Endometrial microvascular endothelial cells (primary cell): ENCODE data around the gene CFAP107. TPM values are rescaled to one million over a fixed set of nuclear protein-coding genes. Genes with fewer than 3 reads are reported as not detected.
"Not testable (repeated sequence)": the region's sequence is repeated elsewhere in the genome, so short reads cannot be mapped to it uniquely, and the experiment has no call there.

Source experiments
- in situ Hi-C: cut with HindIII; loops from 2 replicates; pipeline ENCODE4 v1.10.0; 2017; ENCODE audit warnings: low sequenced_read_pairs, low pct_unique_long_range_greater_than_20kb; ENCODE audit errors: inconsistent ontology term
- total RNA-seq: library from RNA; depleted of rRNA; stranded (reverse); fragments of >200 nt; gene quantifications from one replicate; pipeline ENCODE4 v1.2.3, GENCODE V29; 2015; ENCODE audit errors: inconsistent ontology term

CFAP107 gene
- total RNA-seq, 1 donor from 2014 or later, result not detected

DNA sequence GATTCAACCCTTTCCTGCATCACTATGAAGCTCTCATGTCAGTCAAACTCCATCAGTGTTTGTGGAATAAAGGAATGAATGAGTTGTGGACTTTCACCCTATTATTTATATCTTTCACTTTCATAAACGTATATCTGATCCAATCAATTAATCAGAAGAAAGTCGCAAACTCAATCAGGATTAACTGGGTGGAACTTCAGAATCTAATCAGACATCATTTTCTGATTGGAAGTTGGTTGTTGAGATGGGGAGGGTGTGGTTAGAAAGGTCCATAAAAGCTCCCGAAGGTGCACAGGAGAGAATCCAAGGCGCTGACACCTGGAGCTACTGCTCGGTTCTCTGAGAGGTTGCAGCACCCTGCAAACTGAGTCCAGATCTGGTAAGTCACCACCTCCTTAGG is 27.4 kb downstream of the CFAP107 start, which contains the start of gene PRAMEF12:
Gene PRAMEF12, plus strand, starts transcription at position 301 of the 400 bp plus-strand sequence. CDS start 1,130 bp downstream, outside the sequence.
- in situ Hi-C loops, result no loop called here

DNA sequence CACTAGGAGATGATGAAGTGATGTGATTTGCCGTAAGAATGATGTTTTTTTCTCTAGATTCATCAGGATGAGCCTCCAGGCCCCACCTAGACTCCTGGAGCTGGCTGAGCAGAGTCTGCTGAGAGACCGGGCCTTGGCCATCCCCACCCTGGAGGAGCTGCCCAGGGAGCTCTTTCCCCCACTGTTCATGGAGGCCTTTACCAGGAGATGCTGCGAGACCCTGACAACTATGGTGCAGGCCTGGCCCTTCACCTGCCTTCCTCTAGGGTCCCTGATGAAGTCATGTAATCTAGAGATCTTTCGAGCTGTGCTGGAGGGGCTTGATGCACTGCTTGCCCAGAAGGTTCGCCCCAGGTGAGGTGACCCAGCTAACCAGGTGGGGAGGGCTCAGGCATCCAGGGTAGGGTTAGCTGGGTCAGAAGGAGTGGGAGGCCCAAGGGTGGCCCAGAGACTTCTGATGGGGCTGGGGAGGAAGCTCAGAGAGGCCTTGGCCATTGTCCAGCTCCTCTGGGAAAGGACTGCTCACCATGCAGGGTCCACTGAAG is 28.9 kb downstream of the CFAP107 start:
- in situ Hi-C loops, result no loop called here

DNA sequence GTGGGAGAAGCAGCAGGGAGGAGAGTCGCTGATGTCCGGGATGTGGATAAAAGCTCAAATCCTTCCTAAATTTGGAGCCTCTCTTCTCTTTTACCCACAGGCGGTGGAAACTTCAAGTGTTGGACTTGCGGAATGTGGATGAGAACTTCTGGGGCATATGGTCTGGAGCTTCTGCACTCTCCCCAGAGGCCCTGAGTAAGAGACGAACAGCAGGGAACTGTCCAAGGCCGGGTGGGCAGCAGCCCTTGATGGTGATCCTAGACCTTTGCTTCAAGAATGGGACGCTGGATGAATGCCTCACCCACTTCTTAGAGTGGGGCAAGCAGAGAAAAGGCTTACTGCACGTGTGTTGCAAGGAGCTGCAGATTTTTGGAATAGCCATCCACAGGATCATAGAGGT is 29.4 kb downstream of the CFAP107 start:
- in situ Hi-C loops, result no loop called here

DNA sequence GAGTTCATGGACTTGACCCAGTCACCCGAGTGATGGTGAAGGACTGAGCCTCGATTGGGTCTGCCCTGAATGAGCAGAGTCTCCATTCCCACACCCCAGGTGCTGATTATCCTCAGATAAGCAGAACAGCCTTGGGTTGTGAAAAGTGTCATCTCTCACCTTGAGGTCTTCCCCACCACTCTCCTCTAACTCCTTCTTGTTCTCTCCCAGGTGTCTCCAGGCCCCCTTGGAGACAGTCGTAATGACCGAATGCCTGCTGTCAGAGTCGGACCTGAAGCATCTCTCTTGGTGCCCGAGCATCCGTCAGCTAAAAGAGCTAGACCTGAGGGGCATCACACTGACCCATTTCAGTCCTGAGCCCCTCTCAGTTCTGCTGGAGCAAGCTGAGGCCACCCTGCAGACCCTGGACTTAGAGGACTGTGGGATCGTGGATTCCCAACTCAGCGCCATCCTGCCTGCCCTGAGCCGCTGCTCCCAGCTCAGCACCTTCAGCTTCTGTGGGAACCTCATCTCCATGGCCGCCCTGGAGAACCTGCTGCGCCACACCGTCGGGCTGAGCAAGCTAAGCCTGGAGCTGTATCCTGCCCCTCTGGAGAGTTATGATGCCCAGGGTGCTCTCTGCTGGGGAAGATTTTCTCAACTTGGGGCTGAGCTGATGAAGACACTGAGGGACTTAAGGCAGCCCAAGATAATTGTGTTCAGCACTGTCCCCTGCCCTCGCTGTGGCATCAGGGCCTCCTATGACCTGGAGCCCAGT is 31.0 kb downstream of the CFAP107 start:
- in situ Hi-C loops, result no loop called here

DNA sequence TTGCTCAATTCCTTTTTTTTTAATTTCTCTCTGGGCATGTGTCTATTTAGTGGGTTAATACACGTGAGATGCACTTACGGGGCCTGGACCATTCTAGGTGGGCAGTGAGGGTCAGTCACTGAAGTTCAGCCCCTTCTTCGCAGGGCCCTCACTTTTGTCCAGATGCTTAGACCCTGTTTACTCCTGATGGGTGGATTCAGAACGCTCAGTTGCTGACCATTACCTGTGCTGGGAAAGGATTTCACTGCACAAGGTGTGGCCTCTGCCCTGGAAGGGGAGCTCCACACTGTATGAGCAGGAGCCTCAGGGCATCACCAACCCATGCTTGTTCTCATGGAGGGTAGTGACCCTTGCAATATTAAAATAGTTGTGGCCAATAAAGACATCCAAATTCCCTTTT is 32.1 kb downstream of the CFAP107 start:
- in situ Hi-C loops, result no loop called here

DNA sequence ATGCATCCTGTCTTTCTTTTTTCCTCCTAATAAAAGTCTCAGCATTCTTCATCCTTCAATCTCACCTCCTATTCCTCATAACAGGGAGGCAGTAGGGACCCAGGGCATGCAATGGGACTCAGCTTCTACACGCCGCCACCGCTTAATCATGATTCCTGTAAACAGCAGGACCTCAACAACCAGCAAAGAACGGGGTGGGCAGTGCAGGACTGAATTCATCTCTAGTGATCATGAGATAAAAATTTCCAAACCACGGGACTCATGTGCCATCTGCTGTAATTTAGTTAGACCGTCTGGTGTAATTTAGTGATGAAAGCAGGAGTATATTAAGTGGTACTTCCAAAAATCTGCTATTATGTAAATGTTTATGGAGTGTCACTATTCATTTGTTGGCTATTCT is 32.9 kb downstream of the CFAP107 start:
- in situ Hi-C loops, result no loop called here

DNA sequence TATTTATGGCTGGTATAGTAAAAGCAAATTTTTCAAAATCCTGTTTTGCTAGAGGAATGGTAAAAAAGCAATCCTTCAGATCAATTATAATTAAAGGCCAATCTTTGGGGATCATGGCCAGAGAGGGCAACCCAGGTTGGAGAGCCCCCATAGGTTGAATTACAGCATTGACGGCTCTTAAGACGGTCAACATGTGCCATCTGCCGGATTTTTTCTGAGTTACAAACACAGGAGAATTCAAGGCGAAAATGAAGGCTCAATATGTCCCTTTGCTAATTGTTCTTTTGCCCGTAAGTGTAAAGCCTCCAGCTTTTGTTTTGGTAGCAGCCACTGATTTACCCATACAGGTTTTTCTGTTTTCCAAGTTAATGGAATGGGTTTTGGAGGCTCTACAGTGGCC is 35.5 kb downstream of the CFAP107 start:
- in situ Hi-C loops, result not testable (repeated sequence)

DNA sequence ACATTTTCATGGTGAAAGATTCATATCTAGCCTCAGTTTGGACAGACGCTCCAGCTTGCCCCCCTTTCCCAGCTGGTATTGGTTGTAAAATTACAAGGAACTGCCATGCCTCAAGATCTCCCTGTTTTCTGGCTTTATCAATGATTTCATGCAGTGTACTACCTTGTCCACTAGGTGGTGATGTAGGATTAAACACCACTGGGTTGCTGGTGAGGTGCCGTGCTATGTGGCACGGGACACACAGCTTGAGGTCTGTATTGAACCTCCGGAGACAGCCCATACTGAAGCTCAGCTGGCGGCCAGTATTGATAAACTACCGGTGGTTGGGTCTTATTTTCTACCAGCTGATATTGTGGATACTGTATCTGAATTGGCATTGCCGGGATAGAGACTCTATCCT is 37.8 kb downstream of the CFAP107 start:
- in situ Hi-C loops, result not testable (repeated sequence)

DNA sequence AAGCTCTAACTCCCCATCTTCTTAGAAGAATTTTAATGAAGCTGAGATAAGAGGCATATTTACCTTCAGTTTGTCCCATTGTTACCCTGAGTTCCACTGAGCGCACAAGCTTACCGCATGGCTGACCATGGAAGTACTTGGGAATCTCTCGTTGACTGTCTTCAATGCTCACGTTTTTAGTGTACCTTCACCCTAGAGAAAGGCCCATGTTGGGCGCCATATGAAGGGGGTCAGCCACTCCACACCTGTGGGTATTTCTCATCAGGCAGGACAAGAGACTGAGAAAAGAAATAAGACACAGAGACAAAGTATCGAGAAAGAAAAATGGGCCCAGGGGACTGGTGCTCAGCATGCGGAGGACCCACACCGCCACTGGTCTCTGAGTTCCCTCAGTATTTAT is 38.7 kb downstream of the CFAP107 start:
- in situ Hi-C loops, result not testable (repeated sequence)

DNA sequence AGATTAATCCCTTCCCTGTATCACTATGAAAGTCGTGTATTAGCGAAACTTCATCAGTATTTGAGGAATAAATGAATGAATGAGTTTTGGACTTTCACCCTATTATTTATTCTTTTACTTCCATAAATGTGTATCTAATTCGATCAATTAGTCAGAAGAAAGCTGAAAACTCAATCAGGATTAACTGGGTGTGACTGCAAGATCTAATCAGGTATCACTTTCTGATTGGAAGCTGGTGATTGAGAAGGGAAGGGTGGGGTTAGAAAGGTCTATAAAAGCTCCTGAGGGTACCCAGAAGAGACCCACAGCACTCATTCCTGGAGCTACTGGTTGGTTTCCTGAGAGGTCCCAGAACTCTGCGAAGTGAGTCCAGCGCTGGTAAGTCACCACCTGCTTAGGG is 45.1 kb downstream of the CFAP107 start, which contains the start of gene PRAMEF1:
Gene PRAMEF1, plus strand, starts transcription at position 301 of the 400 bp plus-strand sequence. CDS start 1,831 bp downstream, outside the sequence.
- in situ Hi-C loops, result not testable (repeated sequence)

DNA sequence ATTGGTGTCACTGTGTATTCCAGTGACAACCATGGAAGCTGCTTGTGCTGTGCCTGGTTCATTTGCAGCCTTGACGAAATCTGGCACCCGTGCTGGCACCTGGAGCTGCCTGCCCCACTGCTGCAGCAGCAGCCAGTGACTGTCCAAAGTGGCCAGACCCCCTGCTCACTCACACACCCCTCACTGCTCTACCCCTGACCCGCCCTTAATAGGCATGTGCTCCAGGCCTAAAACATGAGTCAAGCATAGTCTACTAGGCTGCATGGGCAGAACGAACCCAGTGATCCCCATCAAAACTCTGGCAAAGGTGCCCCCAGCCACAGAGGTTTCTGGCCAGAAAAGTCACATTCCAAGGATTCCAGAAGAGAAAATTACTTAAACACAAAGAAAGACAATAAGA is 52.9 kb downstream of the CFAP107 start:
- in situ Hi-C loops, result no loop called here

DNA sequence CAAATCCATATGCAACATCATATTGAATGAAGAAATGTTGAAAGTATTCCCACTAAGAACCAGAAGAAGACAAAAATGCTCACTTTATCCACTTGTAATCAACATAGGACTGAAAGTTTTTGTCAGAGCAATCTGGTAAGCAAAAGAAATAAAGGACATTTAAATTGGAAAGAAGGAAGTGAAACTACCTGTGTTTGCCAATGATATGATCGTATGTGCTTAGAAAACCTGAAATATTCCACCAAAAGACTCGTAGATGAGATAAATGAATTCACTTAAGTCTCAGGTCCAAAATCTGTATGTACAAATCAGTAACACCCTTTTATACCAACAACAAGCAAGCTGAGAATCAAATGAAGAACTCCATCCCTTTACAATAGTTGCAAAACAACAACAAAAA is 53.7 kb downstream of the CFAP107 start:
- in situ Hi-C loops, result no loop called here

DNA sequence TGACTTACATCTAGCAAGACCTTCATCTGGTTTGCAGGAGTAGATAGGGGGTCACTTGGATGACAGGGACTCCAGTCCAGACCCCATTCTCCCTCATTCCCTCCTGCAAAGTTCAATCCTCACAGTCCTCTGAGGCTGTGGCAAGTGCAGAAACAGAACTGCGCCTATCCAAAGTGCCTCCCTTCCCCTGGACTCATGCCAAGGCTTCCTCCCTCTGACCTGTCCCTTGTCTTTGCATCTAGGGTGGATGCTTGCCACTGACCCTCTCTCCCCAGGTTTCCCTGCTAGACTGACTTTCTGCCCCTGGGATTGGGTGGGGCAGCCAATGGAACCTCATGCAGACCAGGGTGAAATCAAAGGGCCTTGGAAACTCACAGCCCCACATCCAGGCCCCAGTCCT is 63.9 kb downstream of the CFAP107 start:
- in situ Hi-C loops, result no loop called here

DNA sequence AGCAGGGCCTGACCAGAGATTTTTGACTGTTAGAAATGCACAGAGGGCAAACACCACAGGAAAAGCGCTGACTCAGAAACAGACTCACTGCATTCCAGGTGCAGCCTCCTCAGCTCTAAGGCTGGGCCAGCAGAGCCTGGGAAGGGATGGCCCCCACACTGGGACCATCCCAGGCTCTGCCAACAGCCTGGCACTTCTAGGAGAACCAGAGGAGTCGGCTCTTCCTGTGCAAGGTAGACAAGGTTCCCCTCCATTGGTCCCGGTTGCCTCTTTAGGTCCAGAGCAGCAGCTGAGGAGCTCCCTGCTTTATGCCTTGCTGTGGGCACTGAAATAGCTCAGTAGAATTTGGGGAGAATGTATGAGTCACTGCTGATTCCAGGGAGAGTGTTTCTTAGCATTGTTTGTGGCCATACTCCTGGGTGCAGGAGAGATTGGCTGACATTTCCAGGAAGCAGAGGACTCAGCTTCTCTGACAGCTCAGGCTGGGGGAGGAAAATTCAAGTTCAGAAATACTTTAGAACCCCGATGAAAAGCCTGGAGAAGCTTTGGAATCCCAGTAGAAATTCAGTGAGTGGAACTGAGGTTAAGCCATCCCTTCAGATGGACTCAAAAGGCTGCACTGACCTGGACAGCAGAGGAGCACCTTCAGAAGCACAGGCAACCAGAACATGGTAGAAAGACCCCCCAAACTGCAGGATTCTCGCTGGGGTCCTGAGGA is 64.8 kb downstream of the CFAP107 start:
- in situ Hi-C loops, result no loop called here

DNA sequence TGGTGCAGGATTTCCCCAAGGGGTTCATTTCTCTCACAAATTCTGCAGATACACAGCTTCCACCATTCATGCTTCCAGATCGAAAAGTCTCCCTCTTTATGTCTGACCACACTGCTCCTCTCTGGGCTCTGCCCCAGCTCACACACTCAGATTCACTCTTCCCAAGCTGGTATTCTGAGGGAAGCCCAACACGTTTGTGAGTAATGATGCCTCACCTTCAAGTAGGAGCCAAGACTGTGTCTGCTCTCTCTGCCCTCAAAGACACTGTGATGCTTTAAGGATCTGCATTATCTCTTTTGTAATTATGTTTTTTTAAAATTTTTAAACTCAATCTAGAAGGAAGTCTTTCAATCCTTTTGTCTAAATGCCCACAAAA is 65.4 kb downstream of the CFAP107 start:
- in situ Hi-C loops, result no loop called here

Other genes starting within 250 kb of the CFAP107 start
- 55.8 TPM for gene DHRS3, start 128.0 kb upstream of the CFAP107 start, total RNA-seq
- not detected for gene AADACL4, start 102.1 kb upstream of the CFAP107 start, total RNA-seq
- gene AADACL3, start 30.1 kb upstream of the CFAP107 start, total RNA-seq, result not detected
- not detected for gene PRAMEF12, start 27.5 kb downstream of the CFAP107 start, total RNA-seq
- gene PRAMEF1, start 45.2 kb downstream of the CFAP107 start, total RNA-seq, result not detected
- not detected for gene PRAMEF11, start 85.2 kb downstream of the CFAP107 start, total RNA-seq
- gene HNRNPCL1, start 102.5 kb downstream of the CFAP107 start, total RNA-seq, result not detected
- not detected for gene PRAMEF2, start 110.9 kb downstream of the CFAP107 start, total RNA-seq
- not detected for gene PRAMEF4, start 140.0 kb downstream of the CFAP107 start, total RNA-seq
- gene PRAMEF10, start 152.1 kb downstream of the CFAP107 start, total RNA-seq, result not detected
- not detected for gene PRAMEF7, start 170.4 kb downstream of the CFAP107 start, total RNA-seq
- gene PRAMEF6, start 201.4 kb downstream of the CFAP107 start, total RNA-seq, result not detected